Neural progenitor cell (in vitro differentiated cells): ENCODE measurements around the gene TLR6.

Source experiments
- CTCF ChIP-seq: fragments of 200-600 bp; sonication (generic); IDR thresholded peaks from 2 replicates; pipeline ENCODE4 v1.5.1; 2017; ENCODE audit warnings: antibody characterized with exemption, mild to moderate bottlenecking
- EZH2 ChIP-seq: fragments of 200-600 bp; sonication (generic); IDR thresholded peaks from 2 replicates; pipeline ENCODE4 v1.6.1; 2017; ENCODE audit warnings: antibody characterized with exemption, mild to moderate bottlenecking, moderate library complexity

GRCh38 chr4:38788317-38788716 lies 68.3 kb downstream of the TLR6 start:
- TF ChIP-seq CTCF (no peak), EZH2 (no peak)
